ENCODE measurements around the gene CXorf58. TPM values are rescaled to one million over a fixed set of nuclear protein-coding genes. Genes with fewer than 3 reads are reported as not detected.
"Not testable (repeated sequence)": the region's sequence is repeated elsewhere in the genome, so short reads cannot be mapped to it uniquely, and the experiment has no call there.

The CXorf58 gene
- total and polyA plus RNA-seq, 2 of the 13 experiments (the other 11 are each of a cell fraction or from before 2014, with no cell fraction given) = not detected

DNA sequence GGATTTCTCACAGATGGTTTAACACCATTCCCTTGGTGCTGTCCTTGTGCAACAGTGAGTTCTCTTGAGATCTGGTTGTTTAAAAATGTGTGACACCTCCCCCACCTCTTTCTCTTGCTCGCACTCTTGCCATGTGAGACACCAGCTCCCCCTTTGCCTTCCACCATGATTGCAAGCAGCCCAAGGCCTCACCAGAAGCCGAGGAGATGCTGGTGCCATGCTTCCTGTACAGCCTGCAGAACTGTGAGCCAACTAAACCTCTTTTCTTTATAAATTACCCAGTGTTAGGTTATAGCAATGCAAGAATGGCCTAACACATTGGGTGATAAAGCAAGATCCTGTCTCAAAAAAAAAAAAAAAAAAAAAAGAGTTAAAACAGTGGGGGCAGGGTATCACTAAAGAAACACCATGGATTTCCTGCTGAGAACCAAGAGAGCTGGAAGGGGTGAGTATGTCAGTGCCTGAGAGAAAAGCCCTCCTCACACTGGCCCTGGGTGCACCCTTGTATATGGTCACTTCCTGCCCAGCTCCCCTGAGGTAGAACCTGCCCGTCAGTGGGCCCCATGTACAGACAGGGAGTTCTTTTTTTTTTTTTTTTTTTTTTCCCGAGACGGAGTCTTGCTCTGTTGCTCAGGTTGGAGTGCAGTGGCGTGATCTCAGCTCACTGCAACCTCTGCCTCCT is 46.5 kb upstream of the CXorf58 start:
- TF ChIP-seq MTF1 (CRISPR knock-in tag; IDR thresholded peaks at IDR 0.05) (no peak), ZNF530 (CRISPR knock-in tag; IDR thresholded peaks at IDR 0.05; ENCODE audit: low read depth) (no peak), AGO2 (optimal IDR thresholded peaks at IDR 0.05; ENCODE audit: low read depth, low read length) (no peak), ZNF446 (CRISPR knock-in tag; IDR thresholded peaks at IDR 0.05) (no peak)
- Histone ChIP-seq H3K36me3 (replicated peaks in 1 of 2; ENCODE audit: control insufficient read depth in 1 of 2, insufficient read depth in 2 of 2, low read length in 2 of 2) (no peaks in the 10 kb centered on the region), H3K9me3 (ENCODE audit: low read length) (no peaks in the 10 kb centered on the region), H3K79me2 (ENCODE audit: insufficient read depth, low read length) (no peaks in the 10 kb centered on the region), H4K20me1 (ENCODE audit: insufficient read depth, low read length) (no peaks in the 10 kb centered on the region), H3K4me2 (ENCODE audit: low read depth, low read length) (no peak overlapping the region), H3K27ac (ENCODE audit: extremely low read length, insufficient read depth, low read length) (no peak overlapping the region), H3K9ac (ENCODE audit: insufficient read depth, low read depth, low read length) (no peak overlapping the region), H3K4me3 (replicated peaks in 1 of 3; ENCODE audit: insufficient read depth in 1 of 3, low read depth in 2 of 3, low read length in 3 of 3) (no peak overlapping the region), H3K4me1 (ENCODE audit: insufficient read depth, low read length) (peaks cover 12% of the 10 kb centered on the region), H2AFZ (ENCODE audit: low read length) (no peak overlapping the region), H3K27me3 (ENCODE audit: control insufficient read depth in 1 of 2, insufficient read depth in 2 of 2, low read length in 2 of 2) (no peaks in the 10 kb centered on the region)
- no peak for ATAC-seq
- BruUV-seq (replicated peaks) = no TSS peak
- in situ Hi-C loops (cut with HindIII; ENCODE audit: extremely low pct_ligation_motif_present, low pct_unique_long_range_greater_than_20kb) = no loop called here
- POLR2A ChIA-PET = no interaction called here
- intact Hi-C loops (cut with micrococcal nuclease; ENCODE audit: unreplicated experiment) = no loop called here
- WGBS (ENCODE audit: low lambda C conversion rate) = 99% methylated on average over 6 of the region's 6 CpGs
- no peak for FAIRE-seq
- DNase-seq (ENCODE audit: low spot score) = no peak
- CTCF ChIA-PET (ENCODE audit: low intra/inter-chr PET ratio, low total read pairs) = no interaction called here

DNA sequence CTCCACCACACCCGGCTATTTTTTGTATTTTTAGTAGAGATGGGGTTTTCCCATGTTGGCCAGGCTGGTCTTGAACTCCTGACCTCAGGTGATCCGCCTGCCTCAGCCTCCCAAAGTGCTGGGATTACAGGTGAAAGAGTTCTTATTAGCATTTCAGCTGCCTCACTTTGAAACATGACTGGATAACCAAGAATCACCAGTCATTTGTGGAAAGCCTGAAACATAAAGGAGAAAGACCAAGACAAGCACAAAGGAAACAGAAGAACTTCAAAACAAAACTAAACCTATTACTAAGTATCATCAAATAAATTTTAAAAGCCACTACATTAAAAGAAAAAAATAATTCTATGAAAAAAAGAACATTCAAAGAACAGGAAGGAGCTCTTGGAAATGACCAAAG is 45.9 kb upstream of the CXorf58 start:
- H3K36me3 ChIP-seq (replicated peaks in 1 of 2; ENCODE audit: control insufficient read depth in 1 of 2, insufficient read depth in 2 of 2, low read length in 2 of 2); H4K20me1 ChIP-seq (ENCODE audit: insufficient read depth, low read length); BruUV-seq (replicated peaks); H3K27me3 ChIP-seq (ENCODE audit: control insufficient read depth in 1 of 2, insufficient read depth in 2 of 2, low read length in 2 of 2); H3K4me2 ChIP-seq (ENCODE audit: low read depth, low read length); H3K9ac ChIP-seq (ENCODE audit: insufficient read depth, low read depth, low read length); FAIRE-seq; POLR2A ChIA-PET; in situ Hi-C loops (cut with HindIII; ENCODE audit: extremely low pct_ligation_motif_present, low pct_unique_long_range_greater_than_20kb); intact Hi-C loops (cut with micrococcal nuclease; ENCODE audit: unreplicated experiment); DNase-seq (ENCODE audit: low spot score); H3K79me2 ChIP-seq (ENCODE audit: insufficient read depth, low read length); CTCF ChIA-PET (ENCODE audit: low intra/inter-chr PET ratio, low total read pairs); H2AFZ ChIP-seq (ENCODE audit: low read length); H3K27ac ChIP-seq (ENCODE audit: extremely low read length, insufficient read depth, low read length); H3K4me3 ChIP-seq (replicated peaks in 1 of 3; ENCODE audit: insufficient read depth in 1 of 3, low read depth in 2 of 3, low read length in 3 of 3); ATAC-seq; H3K9me3 ChIP-seq (ENCODE audit: low read length): not testable (repeated sequence)
- WGBS (ENCODE audit: low lambda C conversion rate) = 94% methylated on average over 2 of the region's 2 CpGs
- H3K4me1 ChIP-seq (ENCODE audit: insufficient read depth, low read length) = peaks cover 16% of the 10 kb centered on the region
